ENCODE results near the gene ZPR1.

DNA sequence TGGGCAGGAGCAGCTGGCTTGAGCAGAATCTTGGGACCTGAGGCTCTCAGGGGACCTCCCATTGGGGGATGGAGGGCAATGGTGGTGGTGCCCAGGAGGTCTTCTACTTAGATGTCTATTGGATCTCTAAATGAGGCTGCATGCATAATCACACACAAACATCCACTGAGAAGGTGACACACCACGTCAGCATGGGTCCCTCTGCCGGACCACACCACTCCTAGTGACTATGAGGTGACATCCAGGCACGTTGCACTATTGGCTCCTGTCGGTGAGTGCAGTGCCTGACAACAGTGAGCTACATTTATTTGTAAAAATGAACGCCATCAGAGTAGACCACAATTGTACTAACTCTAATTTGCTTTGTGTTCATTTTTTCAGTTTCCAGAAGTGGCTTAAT, 37.6 kb upstream of the ZPR1 start:
- TF ChIP-seq, protein P1, sequence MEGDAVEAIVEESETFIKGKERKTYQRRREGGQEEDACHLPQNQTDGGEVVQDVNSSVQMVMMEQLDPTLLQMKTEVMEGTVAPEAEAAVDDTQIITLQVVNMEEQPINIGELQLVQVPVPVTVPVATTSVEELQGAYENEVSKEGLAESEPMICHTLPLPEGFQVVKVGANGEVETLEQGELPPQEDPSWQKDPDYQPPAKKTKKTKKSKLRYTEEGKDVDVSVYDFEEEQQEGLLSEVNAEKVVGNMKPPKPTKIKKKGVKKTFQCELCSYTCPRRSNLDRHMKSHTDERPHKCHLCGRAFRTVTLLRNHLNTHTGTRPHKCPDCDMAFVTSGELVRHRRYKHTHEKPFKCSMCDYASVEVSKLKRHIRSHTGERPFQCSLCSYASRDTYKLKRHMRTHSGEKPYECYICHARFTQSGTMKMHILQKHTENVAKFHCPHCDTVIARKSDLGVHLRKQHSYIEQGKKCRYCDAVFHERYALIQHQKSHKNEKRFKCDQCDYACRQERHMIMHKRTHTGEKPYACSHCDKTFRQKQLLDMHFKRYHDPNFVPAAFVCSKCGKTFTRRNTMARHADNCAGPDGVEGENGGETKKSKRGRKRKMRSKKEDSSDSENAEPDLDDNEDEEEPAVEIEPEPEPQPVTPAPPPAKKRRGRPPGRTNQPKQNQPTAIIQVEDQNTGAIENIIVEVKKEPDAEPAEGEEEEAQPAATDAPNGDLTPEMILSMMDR (IDR thresholded peaks at IDR 0.05), result no peak
- no peak for TF ChIP-seq POLR2A (IDR thresholded peaks at IDR 0.05)
